Sigmoid colon (tissue), 7 donors: ENCODE measurements around the gene GABRB2. TPM values are rescaled to one million over a fixed set of nuclear protein-coding genes. Genes with fewer than 3 reads are reported as not detected.

Source experiments
- DNase-seq: peaks from one replicate; pipeline ENCODE4 v3.0.0-alpha.2; 2019
- H3K27ac ChIP-seq, 4 donors: fragments of 200-600 bp; sonication (generic); one replicate each; pipeline ENCODE4 v1.5.1; 2016 to 2019; ENCODE audit warnings: mild to moderate bottlenecking in 1 of 4
- H3K27me3 ChIP-seq, 3 donors: fragments of 200-600 bp; sonication (generic); one replicate each; pipeline ENCODE4 v1.5.1; 2019; ENCODE audit warnings: mild to moderate bottlenecking in 1 of 3
- H3K36me3 ChIP-seq, 4 donors: fragments of 200-600 bp; sonication (generic); one replicate each; pipeline ENCODE4 v1.5.1; 2016 to 2019
- H3K4me1 ChIP-seq, 4 donors: fragments of 200-600 bp; sonication (generic); one replicate each; pipeline ENCODE4 v1.5.1; 2017 to 2019
- H3K4me3 ChIP-seq, 4 donors: fragments of 200-600 bp; sonication (generic); one replicate each; pipeline ENCODE4 v1.5.1; 2017 to 2019; ENCODE audit warnings: mild to moderate bottlenecking in 2 of 4, moderate library complexity in 1 of 4
- H3K9me3 ChIP-seq, 4 donors: fragments of 200-600 bp in 3 of 4; sonication (generic) in 3 of 4; one replicate each; pipeline versions ENCODE4 v1.5.1 to v1.6.1; 2013 to 2019
- EP300 ChIP-seq, 4 donors: sonication (generic); formaldehyde crosslinking; IDR thresholded peaks; one replicate each; pipeline ENCODE4 v1.6.1; 2017; ENCODE audit warnings: antibody characterized with exemption in 4 of 4
- POLR2A ChIP-seq, 2 donors: fragments of 450-650 bp; IDR thresholded peaks; one replicate each; pipeline ENCODE4 v1.6.1; 2016; ENCODE audit warnings: antibody characterized with exemption in 2 of 2, mild to moderate bottlenecking in 2 of 2, moderate library complexity in 2 of 2
- POLR2AphosphoS5 ChIP-seq, 4 donors: sonication (generic); formaldehyde crosslinking; IDR thresholded peaks; one replicate each; pipeline ENCODE4 v1.6.1; 2017; ENCODE audit warnings: antibody characterized with exemption in 4 of 4
- WGBS, 2 donors: extraction: QIAGEN DNeasy Blood & Tissue Kit; methylation state at CpG; one replicate each; pipeline ENCODE4 v1.1.7; 2013; 5-methylcytosine and 5-hydroxymethylcytosine counted together
- intact Hi-C: fragments of 100-400 bp; cut with DNase I; formaldehyde crosslinking; loops from one replicate; pipeline ENCODE4 v1.15.1; 2023
- polyA plus RNA-seq, 3 donors: library from polyadenylated mRNA; stranded (reverse); fragments of 200-250 nt; gene quantifications; one replicate each; pipeline ENCODE4 v1.2.3, GENCODE V29; 2013
- total RNA-seq, 4 donors: library from RNA; depleted of rRNA; stranded (reverse); fragments of >200 nt; gene quantifications; one replicate each; pipeline ENCODE4 v1.1.0, GENCODE V29; 2016
- TF ChIP-seq, protein P1 (sequence below), 4 experiments: fragments of 450-650 bp in 3 of 4; fragments of 200-600 bp in 1 of 4; IDR thresholded peaks; one replicate each; pipeline ENCODE4 v1.5.1; 2016 to 2019; ENCODE audit warnings: antibody characterized with exemption in 4 of 4, mild to moderate bottlenecking in 3 of 4, moderate library complexity in 2 of 4
- donor health status: healthy with polysubstance abuse.
- donor health status: Bipolar disorder and iron deficiency.
- donor health status: healthy.

Gene GABRB2
- total and polyA plus RNA-seq, 7 donors = under 0.01 to 0.55 (median 0.36) TPM

DNA sequence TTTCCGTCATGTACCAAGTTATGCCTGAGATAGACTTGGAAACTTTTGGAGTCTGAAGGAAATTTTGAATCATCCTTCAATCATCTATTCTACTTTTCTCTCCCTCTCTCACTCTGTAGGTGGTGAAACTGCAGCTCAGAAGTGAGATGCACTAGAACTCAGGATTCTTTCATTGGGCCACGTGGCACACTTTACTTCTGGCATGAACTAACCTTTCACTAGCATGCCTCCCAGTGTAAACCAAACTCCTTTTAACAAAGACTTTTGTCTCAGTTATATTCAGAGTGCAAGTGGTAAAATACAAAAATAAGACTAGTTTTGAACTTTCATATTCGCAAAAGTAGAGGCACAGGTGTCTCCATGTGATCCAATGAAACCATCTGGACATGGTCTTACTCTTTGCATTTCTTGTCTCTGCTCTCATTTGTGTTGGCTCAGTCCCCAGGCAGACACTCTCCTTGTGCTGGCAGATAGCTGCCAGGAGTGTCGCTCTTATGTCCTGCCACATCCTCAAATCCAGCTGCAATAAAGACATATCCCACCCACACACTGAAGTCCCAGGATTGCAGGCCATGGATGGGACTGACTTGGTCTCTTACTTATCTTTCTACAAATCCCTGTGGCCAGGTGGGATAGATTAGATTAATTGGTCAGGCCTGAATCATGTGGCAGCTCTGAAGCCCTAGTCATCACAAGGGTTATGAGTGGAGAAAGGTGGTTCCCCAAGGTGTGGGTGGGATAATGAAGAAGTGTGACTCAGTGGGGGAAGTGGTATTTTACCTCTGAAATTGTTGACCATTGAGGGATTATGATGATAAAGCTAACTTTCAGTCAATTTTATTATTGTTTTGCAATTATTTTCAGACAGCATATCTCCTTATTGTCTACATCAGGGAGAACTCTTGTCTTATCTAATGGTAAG, 267.5 kb downstream of the GABRB2 start:
- TF ChIP-seq EP300 (IDR thresholded peaks at IDR 0.05) (no peak), POLR2AphosphoS5 (IDR thresholded peaks at IDR 0.05) (no peak), POLR2A (IDR thresholded peaks at IDR 0.05) (no peak)
- TF ChIP-seq, protein P1, sequence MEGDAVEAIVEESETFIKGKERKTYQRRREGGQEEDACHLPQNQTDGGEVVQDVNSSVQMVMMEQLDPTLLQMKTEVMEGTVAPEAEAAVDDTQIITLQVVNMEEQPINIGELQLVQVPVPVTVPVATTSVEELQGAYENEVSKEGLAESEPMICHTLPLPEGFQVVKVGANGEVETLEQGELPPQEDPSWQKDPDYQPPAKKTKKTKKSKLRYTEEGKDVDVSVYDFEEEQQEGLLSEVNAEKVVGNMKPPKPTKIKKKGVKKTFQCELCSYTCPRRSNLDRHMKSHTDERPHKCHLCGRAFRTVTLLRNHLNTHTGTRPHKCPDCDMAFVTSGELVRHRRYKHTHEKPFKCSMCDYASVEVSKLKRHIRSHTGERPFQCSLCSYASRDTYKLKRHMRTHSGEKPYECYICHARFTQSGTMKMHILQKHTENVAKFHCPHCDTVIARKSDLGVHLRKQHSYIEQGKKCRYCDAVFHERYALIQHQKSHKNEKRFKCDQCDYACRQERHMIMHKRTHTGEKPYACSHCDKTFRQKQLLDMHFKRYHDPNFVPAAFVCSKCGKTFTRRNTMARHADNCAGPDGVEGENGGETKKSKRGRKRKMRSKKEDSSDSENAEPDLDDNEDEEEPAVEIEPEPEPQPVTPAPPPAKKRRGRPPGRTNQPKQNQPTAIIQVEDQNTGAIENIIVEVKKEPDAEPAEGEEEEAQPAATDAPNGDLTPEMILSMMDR (IDR thresholded peaks at IDR 0.05) = no peak

GRCh38 chr5:161277011-161277410, 269.5 kb downstream of the GABRB2 start:
- Histone ChIP-seq H3K27me3 (no peaks in the 10 kb centered on the region), H3K4me3 (no peak overlapping the region), H3K27ac (no peak overlapping the region), H3K9me3 (no peaks in the 10 kb centered on the region), H3K4me1 (no peaks in the 10 kb centered on the region), H3K36me3 (no peaks in the 10 kb centered on the region)
- intact Hi-C loops = no loop called here
- TF ChIP-seq POLR2A (IDR thresholded peaks at IDR 0.05) (no peak), EP300 (IDR thresholded peaks at IDR 0.05) (no peak), POLR2AphosphoS5 (IDR thresholded peaks at IDR 0.05) (no peak)
- TF ChIP-seq, protein P1 (IDR thresholded peaks at IDR 0.05) = no peak
- WGBS, 2 donors = 82 to 88% methylated on average over 1 of the region's 1 CpG
- no peak for DNase-seq

More for the DNA sequence above, 267.5 kb downstream of the GABRB2 start:
- intact Hi-C loops = no loop called here
- no peak overlapping the region for H3K4me3 ChIP-seq
- no peaks in the 10 kb centered on the region for H3K4me1 ChIP-seq
- H3K36me3 ChIP-seq = no peaks in the 10 kb centered on the region
- H3K9me3 ChIP-seq = no peaks in the 10 kb centered on the region
- H3K27me3 ChIP-seq = no peaks in the 10 kb centered on the region
- H3K27ac ChIP-seq = no peak overlapping the region
- WGBS, 2 donors = 85 to 86% methylated on average over 4 of the region's 4 CpGs
- no peak for DNase-seq

- H3K27me3 ChIP-seq = no peaks in the 10 kb centered on the region
- WGBS, 2 donors = 64 to 85% methylated on average over 2 of the region's 2 CpGs
- TF ChIP-seq EP300 (IDR thresholded peaks at IDR 0.05) = no peak
- TF ChIP-seq POLR2AphosphoS5 (IDR thresholded peaks at IDR 0.05) = no peak
- no peak for TF ChIP-seq POLR2A (IDR thresholded peaks at IDR 0.05)
- TF ChIP-seq, protein P1 (IDR thresholded peaks at IDR 0.05) = no peak
- no peak for DNase-seq
- no peaks in the 10 kb centered on the region for H3K36me3 ChIP-seq
- H3K4me1 ChIP-seq = no peaks in the 10 kb centered on the region
- no peak overlapping the region for H3K27ac ChIP-seq
- intact Hi-C loops = no loop called here
- no peaks in the 10 kb centered on the region for H3K9me3 ChIP-seq
- H3K4me3 ChIP-seq = no peak overlapping the region
These were observed 271.6 kb downstream of the GABRB2 start for GRCh38 chr5:161274951-161275350.

- intact Hi-C loops = no loop called here
- Histone ChIP-seq H3K4me3 (no peak overlapping the region), H3K4me1 (no peaks in the 10 kb centered on the region)
These were observed 273.1 kb downstream of the GABRB2 start for GRCh38 chr5:161273410-161273809.

More at GRCh38 chr5:161273410-161273809, 273.1 kb downstream of the GABRB2 start:
- Histone ChIP-seq H3K9me3 (no peaks in the 10 kb centered on the region), H3K36me3 (no peaks in the 10 kb centered on the region), H3K27ac (no peak overlapping the region), H3K27me3 (no peaks in the 10 kb centered on the region)
- no peak for TF ChIP-seq POLR2AphosphoS5 (IDR thresholded peaks at IDR 0.05)
- TF ChIP-seq, protein P1 (IDR thresholded peaks at IDR 0.05) = no peak
- TF ChIP-seq POLR2A (IDR thresholded peaks at IDR 0.05) = no peak
- no peak for TF ChIP-seq EP300 (IDR thresholded peaks at IDR 0.05)
- DNase-seq = no peak
